Activated CD4-positive, CD25-positive, alpha-beta regulatory T cell treated with anti-CD3 and anti-CD28 coated beads, Interleukin-2, amount 50 U/mL, for 24 hours (primary cell): ENCODE data around the gene FOXF2.

Experiments used
- ATAC-seq, 2 donors: fragments of 150-1000 bp; cut with Tn5 transposase; one replicate each; pipeline ENCODE4 v1.10.0; 2021; ENCODE audit warnings: mild to moderate bottlenecking in 1 of 2, moderate library complexity in 1 of 2

Gene FOXF2

DNA sequence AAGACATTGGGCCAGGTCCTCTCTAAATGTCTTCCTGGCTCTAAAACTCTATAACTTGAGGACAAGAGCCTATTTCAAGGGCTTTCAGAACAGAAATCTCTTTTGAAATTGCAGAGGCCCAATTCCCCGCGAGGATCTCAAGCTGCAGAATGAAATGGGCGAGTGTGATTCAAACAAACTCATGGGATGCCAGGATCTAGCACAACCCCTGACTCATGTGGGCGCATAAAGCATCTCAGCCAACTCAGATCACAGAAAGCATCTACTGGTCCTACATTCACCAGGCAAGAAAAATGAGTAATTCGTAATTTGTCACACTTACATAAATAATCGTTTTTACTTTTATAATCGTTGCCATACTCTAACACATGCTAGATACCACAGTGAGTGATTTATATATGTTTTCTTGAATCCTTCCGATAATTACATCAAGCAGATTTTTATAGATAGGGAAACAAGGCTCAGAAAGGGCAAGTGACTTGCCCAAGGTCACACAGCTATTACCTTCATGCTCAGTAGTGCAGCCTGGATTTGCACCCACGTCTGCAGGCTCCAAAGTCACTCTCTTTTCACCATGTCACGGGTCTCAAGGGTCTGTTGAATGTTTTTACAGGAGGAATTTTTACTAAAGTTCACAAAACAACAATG lies 26.2 kb downstream of the FOXF2 start:
- no peak for ATAC-seq

DNA sequence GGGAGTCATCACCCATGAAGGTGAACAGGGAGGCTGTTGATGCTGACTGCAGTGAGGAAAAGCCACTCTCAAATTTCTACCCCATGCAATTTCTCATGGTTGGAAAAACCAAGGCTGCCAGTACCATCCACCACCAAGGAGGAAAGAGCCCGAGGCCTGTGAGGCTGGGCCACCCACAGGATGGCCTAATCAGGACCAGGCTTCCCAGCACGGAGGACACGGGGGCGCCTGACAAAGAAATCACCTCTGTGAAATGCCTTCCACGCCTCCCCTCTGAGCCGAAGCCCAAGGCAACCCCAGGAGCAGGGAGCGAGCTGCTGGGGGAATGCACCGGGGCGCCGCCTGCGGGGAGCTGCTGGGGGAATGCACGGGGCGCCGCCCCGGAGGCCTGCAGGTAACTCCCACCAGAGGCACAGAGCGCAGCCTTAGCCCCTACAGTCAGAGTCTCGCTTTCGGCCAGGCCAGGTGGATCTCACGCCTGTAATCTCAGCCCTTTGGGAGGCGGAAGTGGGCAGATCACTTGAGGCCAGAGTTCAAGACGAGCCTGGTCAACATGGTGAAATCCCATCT lies 26.9 kb downstream of the FOXF2 start:
- no peak for ATAC-seq

GRCh38 chr6:1416820-1417219 lies 27.4 kb downstream of the FOXF2 start:
- ATAC-seq: no peak

DNA sequence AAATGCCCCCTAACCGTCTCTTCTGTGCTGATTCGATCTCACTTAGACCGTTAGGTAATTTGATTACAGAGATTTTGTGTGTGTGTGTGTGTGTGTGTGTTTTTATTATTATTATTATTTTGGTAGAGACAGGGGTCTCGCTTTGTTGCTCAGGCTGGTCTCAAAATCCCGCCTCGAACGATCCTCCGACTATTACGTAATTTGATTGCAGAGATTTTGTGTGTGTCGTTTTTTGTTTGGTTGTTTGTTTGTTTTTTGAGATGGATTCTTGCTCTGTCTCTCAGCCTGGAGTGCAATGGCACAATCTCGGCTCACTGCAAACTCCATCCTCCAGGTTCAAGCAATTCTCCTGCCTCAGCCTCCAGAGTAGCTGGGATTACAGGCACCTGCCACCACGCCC lies 28.3 kb downstream of the FOXF2 start:
- no peak for ATAC-seq

DNA sequence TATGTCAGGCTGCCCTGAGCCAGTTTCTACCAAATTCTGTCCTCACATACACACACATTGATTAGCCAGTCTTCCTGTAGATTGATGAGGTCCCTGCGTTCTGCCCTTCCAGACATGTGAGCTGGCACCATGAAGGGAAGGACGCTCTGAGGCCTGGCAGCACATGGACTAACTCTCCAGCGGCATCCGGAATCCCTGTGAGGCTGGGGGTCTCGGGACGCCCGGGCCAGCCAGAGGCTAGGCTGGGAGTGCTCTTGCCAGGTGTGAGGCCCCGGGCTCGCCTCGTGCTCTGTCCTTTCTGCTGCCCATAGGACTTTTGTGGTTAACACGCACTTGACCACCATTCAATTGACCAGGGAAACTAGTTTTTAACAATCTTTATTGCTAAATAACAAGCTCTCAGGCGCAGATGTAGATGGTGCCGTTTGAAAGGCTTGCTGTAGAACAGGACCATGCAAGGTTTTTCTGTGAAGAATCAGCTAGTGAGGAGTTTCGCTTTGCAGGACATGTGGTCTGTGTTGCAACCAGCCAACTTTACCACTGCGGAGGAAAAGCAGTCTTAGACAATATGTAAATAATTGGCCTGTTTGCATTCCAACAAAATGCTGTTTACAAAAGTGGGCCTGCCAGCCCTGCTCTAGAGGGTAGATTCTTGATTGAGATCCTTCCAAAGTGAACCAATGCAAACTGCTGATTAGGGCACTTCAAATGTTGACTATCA lies 29.3 kb downstream of the FOXF2 start:
- no peak for ATAC-seq

DNA sequence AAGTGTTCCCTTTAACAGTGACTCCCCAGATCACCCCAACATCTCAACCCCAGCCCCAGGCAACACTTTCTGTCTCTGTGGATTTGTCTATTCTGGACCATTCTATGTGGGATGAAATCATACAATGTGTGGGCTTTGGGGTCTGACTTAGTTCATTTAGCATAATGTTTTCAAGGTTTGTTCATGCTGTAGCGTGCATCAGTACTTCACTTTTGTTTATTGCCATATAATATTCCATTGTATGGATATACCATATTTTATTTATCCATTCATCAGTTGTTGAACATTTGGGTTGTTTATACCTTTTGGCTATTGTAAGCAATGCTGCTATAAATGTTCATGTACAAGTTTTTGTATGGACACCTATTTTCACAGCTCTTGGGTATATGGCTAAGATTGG lies 31.0 kb downstream of the FOXF2 start:
- no peak for ATAC-seq

DNA sequence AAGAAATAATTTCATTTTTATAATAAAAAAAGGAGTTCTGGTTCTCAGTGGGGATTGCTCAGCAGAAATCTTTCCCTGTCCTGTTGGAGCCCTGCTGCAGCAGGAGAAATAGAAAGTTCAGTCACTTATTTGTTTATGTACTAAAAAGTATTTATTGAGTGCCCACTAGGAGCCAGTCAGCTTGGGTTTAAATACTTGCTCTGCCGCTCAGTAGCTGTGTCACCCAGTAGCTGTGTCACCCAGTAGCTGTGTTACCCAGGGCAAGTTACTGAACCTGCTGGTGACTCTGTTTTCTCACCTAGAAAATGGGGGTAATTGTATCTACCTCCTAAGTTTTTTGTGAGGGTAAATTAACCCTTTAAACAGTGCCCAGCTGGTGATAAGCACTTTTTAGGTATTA lies 32.9 kb downstream of the FOXF2 start:
- ATAC-seq: no peak

- no peak for ATAC-seq
These were observed 34.2 kb downstream of the FOXF2 start for GRCh38 chr6:1423578-1423977.

GRCh38 chr6:1424306-1424927 lies 35.0 kb downstream of the FOXF2 start:
- ATAC-seq: no peak

GRCh38 chr6:1426416-1426815 lies 37.0 kb downstream of the FOXF2 start:
- ATAC-seq: no peak

- no peak for ATAC-seq
These were observed 46.4 kb downstream of the FOXF2 start for GRCh38 chr6:1435806-1436205.

DNA sequence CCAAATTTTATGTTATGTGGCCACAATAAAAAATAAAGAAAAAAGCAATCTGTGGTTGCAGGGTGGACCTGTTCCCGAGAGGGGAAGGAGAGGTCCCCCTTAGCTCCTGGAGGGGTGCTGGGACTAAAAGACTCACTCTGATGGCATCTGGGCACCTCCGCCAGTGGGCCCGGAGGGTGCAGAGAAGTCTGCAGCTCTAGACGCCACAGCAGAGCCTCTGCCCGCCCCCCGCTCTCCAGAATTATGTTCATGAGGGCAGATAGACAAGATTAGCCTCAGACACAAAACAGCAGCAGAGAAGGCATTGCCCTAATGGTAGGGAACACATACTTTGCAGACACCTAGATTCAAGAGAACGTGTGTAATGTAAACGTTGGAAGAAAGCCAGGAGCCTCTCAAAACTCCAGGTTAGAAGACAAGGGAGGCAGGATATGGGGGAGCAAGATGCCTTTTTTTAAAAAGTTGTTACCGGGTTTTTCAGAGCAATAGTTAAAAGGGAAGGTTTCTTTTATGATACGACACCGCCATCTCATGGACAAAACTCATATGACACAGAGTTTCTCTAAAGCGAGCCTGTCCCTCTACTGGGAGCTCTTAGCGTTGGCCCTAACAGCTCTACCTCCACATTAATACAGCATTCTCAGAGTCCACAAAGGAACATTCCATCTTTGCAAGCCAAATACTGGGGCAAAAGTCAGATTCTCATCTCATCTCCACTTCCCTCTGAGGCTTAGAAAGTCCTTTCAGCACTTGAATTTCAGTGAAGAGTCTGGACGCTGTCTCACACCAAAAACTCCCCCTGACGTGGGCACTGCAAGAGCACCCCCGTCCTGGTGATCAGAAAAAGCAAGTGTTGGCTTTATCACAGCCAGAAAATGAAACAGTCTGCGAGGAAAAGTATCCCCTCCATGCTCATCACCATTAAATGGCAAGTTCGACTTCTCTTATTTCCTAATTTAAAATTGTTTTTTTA lies 47.2 kb downstream of the FOXF2 start:
- ATAC-seq: peak; percentile 41 to 67

- ATAC-seq: no peak
These were observed 48.4 kb downstream of the FOXF2 start for GRCh38 chr6:1437553-1438406.

GRCh38 chr6:1438471-1438881 lies 49.1 kb downstream of the FOXF2 start:
- no peak for ATAC-seq

DNA sequence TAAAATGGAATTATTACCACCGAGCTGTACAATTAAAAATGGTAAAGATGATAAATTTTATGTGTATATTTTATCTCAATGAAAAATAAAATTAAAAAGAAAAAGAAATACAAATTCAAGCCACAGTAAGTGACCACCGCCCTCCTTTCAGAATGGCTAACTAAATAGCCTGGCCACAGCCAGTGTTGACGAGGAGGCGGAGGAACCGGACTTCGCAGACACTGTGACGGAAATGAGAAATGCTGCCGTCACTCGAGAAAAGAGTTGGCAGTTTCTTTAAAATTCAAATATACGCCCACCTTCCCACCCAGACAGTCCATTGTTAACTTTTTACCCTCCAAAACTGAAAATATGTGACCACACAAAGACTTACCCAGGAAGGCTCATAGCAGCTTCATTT lies 50.0 kb downstream of the FOXF2 start:
- no peak for ATAC-seq

DNA sequence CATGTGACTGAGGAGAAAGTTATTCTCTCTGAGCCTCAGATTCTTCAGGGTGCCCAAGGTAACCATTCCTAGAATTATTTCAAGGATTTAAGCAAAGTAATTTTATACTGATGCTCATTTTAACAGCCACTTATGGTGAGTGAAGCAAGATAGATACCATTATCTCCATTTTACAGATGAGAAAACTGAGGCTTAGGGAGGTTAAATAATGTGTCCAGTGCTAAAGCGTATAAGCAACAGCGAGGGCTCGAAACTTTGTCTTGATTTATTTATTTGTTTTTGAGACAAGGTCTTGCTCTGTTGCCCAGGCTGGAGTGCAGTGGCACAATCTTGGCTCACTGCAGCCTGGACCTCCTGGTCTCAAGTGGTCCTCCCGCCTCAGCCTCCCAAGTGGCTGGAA lies 53.6 kb downstream of the FOXF2 start:
- ATAC-seq: no peak
